ENCODE data around the gene KLHL29.

The KLHL29 gene

GRCh38 chr2:23624915-23625314 is 239.9 kb downstream of the KLHL29 start:
- TF ChIP-seq CTCF (conservative IDR thresholded peaks at IDR 0.05): no peak
- TF ChIP-seq ZFX (IDR thresholded peaks at IDR 0.05): no peak
- no peak overlapping the region for H3K27ac ChIP-seq

GRCh38 chr2:23625726-23626125 is 240.7 kb downstream of the KLHL29 start:
- no peak overlapping the region for H3K27ac ChIP-seq

GRCh38 chr2:23626701-23627230 is 241.8 kb downstream of the KLHL29 start:
- H3K27ac ChIP-seq: no peak overlapping the region
- TF ChIP-seq CTCF (conservative IDR thresholded peaks at IDR 0.05) (no peak), ZFX (IDR thresholded peaks at IDR 0.05) (no peak)

More at GRCh38 chr2:23625726-23626125, 240.7 kb downstream of the KLHL29 start:
- TF ChIP-seq ZFX (IDR thresholded peaks at IDR 0.05) (no peak), CTCF (conservative IDR thresholded peaks at IDR 0.05) (no peak)

- TF ChIP-seq ZFX (IDR thresholded peaks at IDR 0.05) (no peak), CTCF (conservative IDR thresholded peaks at IDR 0.05) (no peak)
- H3K27ac ChIP-seq: no peak overlapping the region
Observed at GRCh38 chr2:23627236-23628009, 242.4 kb downstream of the KLHL29 start.

- no peak overlapping the region for H3K27ac ChIP-seq
- TF ChIP-seq ZFX (IDR thresholded peaks at IDR 0.05) (no peak), CTCF (conservative IDR thresholded peaks at IDR 0.05) (no peak)
Observed at GRCh38 chr2:23628926-23629771, 244.2 kb downstream of the KLHL29 start.

- TF ChIP-seq ZFX (IDR thresholded peaks at IDR 0.05): no peak
- TF ChIP-seq CTCF (conservative IDR thresholded peaks at IDR 0.05): no peak
- no peak overlapping the region for H3K27ac ChIP-seq
Observed at GRCh38 chr2:23629772-23630480, 244.9 kb downstream of the KLHL29 start.
